GM10266 (cell line): Measurements from ENCODE around the gene ZNF438.
"Not testable (repeated sequence)": the region's sequence is repeated elsewhere in the genome, so short reads cannot be mapped to it uniquely, and the experiment has no call there.

ENCODE experiments used
- DNase-seq: peaks from one replicate; pipeline ENCODE4 v3.0.0; 2012; ENCODE audit errors: extremely low spot score
- TF ChIP-seq, protein P1 (sequence below): IDR thresholded peaks from 2 replicates; pipeline ENCODE4 v1.5.1; 2012; ENCODE audit warnings: mild to moderate bottlenecking, low read depth; ENCODE audit not compliant: control insufficient read depth, insufficient read depth; ENCODE audit errors: missing control alignments

The ZNF438 gene

DNA sequence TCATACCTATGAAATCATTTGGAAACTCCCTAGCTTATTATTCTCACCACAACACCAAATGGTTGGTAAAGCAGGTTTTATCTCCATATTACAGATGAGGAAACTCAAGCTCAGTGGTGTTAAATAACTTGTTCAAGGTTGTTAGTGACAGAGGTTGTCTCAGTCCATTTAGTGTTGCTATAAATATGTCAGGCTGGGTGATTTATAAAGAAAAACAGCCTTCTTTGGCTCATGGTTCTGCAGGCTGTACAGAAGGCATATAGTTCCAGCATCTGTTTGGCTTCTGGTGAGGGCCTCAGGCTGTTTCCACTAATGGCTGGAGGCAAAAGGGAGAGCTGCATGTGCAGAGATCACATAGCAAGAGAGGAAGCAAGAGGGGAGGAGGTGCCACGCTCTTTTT is 96.6 kb downstream of the ZNF438 start:
- TF ChIP-seq, protein P1, sequence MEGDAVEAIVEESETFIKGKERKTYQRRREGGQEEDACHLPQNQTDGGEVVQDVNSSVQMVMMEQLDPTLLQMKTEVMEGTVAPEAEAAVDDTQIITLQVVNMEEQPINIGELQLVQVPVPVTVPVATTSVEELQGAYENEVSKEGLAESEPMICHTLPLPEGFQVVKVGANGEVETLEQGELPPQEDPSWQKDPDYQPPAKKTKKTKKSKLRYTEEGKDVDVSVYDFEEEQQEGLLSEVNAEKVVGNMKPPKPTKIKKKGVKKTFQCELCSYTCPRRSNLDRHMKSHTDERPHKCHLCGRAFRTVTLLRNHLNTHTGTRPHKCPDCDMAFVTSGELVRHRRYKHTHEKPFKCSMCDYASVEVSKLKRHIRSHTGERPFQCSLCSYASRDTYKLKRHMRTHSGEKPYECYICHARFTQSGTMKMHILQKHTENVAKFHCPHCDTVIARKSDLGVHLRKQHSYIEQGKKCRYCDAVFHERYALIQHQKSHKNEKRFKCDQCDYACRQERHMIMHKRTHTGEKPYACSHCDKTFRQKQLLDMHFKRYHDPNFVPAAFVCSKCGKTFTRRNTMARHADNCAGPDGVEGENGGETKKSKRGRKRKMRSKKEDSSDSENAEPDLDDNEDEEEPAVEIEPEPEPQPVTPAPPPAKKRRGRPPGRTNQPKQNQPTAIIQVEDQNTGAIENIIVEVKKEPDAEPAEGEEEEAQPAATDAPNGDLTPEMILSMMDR: no peak
- DNase-seq: no peak

DNA sequence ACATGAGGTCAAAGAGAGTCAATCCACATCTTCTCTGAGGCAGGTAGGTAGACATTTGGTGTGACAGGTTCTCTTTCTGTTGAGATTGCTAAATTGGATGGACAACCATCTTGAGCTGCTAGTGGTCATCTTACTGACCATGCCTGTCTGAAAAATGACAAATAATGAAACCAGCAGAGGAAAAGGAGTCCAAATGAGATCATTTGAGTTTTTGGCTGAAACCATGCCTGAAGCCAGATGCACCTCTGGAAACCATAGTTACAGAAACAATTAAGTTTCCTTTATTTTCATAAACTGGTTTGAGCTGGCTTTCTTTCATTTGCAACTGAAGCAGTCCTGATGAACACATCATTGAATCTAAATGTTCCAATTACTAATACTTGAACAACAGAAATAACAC is 100.6 kb downstream of the ZNF438 start:
- TF ChIP-seq, protein P1: no peak
- peak; percentile 23 for DNase-seq

DNA sequence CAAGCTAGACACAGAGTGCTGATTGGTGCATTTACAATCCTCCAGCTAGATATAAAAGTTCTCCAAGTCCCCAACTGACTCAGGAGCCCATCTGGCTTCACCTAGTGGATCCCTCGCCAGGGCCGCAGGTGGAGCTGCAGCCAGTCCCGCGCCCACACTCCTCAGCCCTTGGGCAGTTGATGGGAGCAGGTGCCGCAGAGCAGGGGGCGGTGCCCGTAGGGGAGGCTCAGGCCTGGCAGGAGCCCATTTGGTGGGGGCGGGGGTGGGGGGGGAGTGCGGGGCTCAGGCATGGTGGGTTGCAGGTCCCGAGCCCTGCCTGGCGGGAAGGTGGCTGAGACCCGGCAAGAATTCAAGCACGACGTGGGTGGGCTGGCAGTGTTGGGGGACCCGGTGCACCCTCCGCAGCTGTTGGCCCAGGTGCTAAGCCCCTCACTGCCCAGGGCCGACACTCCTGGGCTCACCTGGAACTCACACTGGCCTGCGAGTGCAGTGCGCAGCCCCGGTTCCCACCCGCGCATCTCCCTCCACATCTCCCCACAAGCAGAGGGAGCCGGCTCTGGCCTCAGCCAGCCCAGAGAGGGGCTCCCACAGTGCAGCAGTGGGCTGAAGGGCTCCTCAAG is 101.7 kb downstream of the ZNF438 start:
- DNase-seq: no peak
- TF ChIP-seq, protein P1: no peak

DNA sequence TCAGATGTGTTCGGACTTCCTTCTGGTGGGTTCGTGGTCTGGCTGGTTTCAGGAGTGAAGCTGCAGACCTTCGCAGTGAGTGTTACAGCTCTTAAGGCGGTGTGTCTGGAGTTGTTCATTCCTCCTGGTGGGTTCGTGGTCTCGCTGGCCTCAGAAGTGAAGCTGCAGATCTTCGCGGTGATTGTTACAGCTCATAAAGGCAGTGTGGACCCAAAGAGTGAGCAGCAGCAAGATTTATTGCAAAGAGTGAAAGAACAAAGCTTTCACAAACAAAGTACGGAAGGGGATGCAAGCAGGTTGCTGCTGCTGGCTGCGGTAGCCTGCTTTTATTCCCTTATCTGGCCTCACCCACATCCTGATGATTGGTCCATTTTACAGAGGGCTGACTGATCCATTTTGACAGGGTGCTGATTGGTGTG is 102.3 kb downstream of the ZNF438 start:
- DNase-seq: not testable (repeated sequence)

DNA sequence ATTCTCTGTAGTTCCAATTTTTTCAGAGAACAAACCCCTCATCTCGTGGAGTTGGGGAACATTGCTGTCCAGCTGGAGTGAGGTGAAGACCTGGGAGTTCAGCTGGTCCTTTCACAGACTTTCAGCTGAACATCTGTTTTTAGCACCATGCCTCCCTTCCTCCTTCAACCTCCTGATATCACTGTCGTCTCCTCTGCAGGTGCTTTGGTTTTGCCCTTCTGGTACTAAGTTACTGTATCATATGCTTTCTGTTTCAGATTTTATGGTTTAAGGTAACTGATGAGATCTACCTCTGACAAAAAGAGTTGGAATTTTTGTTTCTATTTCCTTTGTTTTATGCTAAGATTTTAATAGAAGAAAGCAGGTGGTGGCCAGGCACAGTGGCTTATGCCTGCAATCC is 102.9 kb downstream of the ZNF438 start:
- TF ChIP-seq, protein P1: no peak
- DNase-seq: peak; percentile 17

DNA sequence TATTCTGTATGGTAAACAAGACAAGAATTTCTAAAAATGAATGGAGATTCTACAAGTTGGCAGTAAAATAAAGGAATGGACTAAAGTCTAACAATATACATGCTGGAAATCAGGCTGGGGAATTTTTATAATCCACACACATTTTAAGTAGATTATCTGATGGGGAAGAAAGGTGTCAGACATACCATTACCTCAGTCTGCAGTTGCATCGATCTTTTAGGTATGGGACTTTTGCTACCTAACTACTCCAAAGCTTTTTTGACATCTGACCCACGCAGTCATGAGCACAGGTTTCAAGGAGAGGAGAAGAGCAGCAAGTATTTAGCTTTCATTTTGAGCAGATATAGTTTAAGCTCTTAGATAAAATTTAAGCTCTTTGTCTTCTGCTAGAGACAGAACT is 113.0 kb downstream of the ZNF438 start:
- TF ChIP-seq, protein P1: no peak
- no peak for DNase-seq

DNA sequence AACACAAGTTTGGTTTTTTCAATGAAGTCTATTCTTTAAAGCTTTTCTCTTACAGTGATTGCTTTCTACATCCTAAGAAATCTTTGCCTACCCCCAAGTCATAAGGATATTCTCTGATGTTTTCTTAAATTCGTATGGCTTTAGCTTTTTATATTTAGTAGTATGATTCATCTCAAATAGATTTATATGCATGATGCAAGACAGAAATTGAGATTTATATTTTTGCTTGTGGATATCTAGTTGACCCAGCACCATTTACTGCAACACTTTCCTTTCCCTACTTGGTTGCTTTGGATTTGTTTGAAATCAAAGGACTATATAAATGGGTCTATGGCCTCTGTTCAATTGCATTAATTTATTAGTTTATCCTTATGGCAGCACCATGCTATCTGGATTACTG is 113.9 kb downstream of the ZNF438 start:
- TF ChIP-seq, protein P1: no peak
- DNase-seq: no peak

DNA sequence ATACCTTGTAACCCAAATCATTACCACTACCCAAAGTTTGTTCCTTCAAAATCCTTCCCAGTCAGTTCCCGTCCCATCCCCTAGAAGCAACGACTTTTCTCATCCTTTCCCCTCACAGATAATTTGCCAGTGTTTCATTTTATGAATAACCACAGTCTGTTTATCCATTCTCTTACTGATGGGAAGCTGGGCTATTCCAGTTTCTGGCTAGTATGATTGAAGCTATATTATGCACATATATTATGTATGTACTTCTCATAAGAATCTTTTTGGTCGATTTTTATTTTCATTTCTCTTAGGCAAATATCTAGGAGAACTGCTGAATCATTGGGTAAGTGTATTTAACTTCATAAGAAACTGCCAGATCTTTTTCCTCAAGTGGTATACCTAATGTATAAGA is 114.6 kb downstream of the ZNF438 start:
- DNase-seq: no peak
- TF ChIP-seq, protein P1: no peak
